Liver (tissue), 3 donors: ENCODE measurements around the gene UBE2N.

Experiments used
- CTCF ChIP-seq: fragments of 150-350 bp; IDR thresholded peaks from 2 replicates; pipeline ENCODE4 v1.5.1; 2017; ENCODE audit warnings: improper control_type of control experiment, low read depth, low read length; ENCODE audit not compliant: missing input control
- HNF4A ChIP-seq, 2 donors: conservative IDR thresholded peaks; 2 replicates each; pipeline ENCODE4 v1.6.1; 2016; ENCODE audit warnings: antibody characterized with exemption in 2 of 2, mild to moderate bottlenecking in 2 of 2
- NR2F2 ChIP-seq: IDR thresholded peaks from 2 replicates; pipeline ENCODE4 v1.6.1; 2016; ENCODE audit warnings: antibody characterized with exemption
- TAF1 ChIP-seq: conservative IDR thresholded peaks from 2 replicates; pipeline ENCODE4 v1.6.1; 2016; ENCODE audit warnings: antibody characterized with exemption, mild to moderate bottlenecking
- ZBTB33 ChIP-seq: IDR thresholded peaks from 2 replicates; pipeline ENCODE4 v1.6.1; 2016; ENCODE audit warnings: antibody characterized with exemption
- donor health status: healthy.
- donor health status: healthy.

- TF ChIP-seq CTCF (no peak), TAF1 (no peak), ZBTB33 (no peak), NR2F2 (no peak), HNF4A (conservative IDR thresholded peaks at IDR 0.05) (no peak)
Measured at GRCh38 chr12:93466625-93467350, 25.0 kb upstream of the UBE2N start.
